ENCODE measurements around the gene MOV10. TPM values are rescaled to one million over a fixed set of nuclear protein-coding genes. Genes with fewer than 3 reads are reported as not detected.

The MOV10 gene
- total RNA-seq, 2 experiments from 2014 or later: 80.6 to 89.3 TPM

GRCh38 chr1:112708489-112708888, 34.0 kb downstream of the MOV10 start:
- H3K9me3 ChIP-seq (ENCODE audit: control insufficient read depth in 1 of 2, insufficient read depth in 1 of 2, low read length in 2 of 2): no peaks in the 10 kb centered on the region
- peaks cover 11% of the 10 kb centered on the region for H3K27me3 Mint-ChIP-seq
- intact Hi-C loops (cut with DNase I, micrococcal nuclease): loop anchor here (2.0 to 5.0 kb wide), 2 partner anchors 206 kb away; no protein-coding TSS in a partner anchor
- POLR2A ChIA-PET: interaction anchor here (0.6 to 3.3 kb wide), 2 partner anchors 33 to 407 kb away, joined by 5 to 13 read pairs; partner anchors contain the start of gene MOV10
- H3K27me3 ChIP-seq (ENCODE audit: control insufficient read depth in 1 of 2, insufficient read depth in 2 of 2, low read length in 2 of 2): no peaks in the 10 kb centered on the region
- ATAC-seq (ENCODE audit: poor library complexity): no peak
- no peak for TF ChIP-seq CTCF (IDR thresholded peaks at IDR 0.05)
- H3K27ac Mint-ChIP-seq: no peak overlapping the region
- H3K9me3 Mint-ChIP-seq: no peaks in the 10 kb centered on the region
- H3K36me3 ChIP-seq (ENCODE audit: insufficient read depth, low read length): no peaks in the 10 kb centered on the region
- H3K4me1 ChIP-seq (ENCODE audit: insufficient read depth, low read length): peaks cover 37% of the 10 kb centered on the region
- H3K4me3 ChIP-seq (ENCODE audit: low read length): no peak overlapping the region
- H3K27ac ChIP-seq (ENCODE audit: low read depth in 1 of 2, low read length in 2 of 2): no peak overlapping the region
- CTCF ChIA-PET: interaction anchor here (1.1 to 2.3 kb wide), 6 partner anchors 10 to 364 kb away, joined by 3 to 13 read pairs (median 4); partner anchors contain the start of gene LRIG2
- no peak for DNase-seq
- no peaks in the 10 kb centered on the region for H3K36me3 Mint-ChIP-seq (ENCODE audit: low read depth)
- peaks cover 38% of the 10 kb centered on the region for H3K4me1 Mint-ChIP-seq (ENCODE audit: low read depth)
- peak overlapping the region; percentile 80 for H3K4me3 Mint-ChIP-seq

GRCh38 chr1:112710159-112710558, 35.7 kb downstream of the MOV10 start:
- CTCF ChIA-PET: interaction anchor here (1.5 kb wide), 1 partner anchor 8 kb away, joined by 5 read pairs; a partner anchor contains a TSS
- ATAC-seq (ENCODE audit: poor library complexity) (no peak), DNase-seq (peak in 1 of 14 experiments; percentile 9)
- no peaks in the 10 kb centered on the region for H3K9me3 Mint-ChIP-seq
- H3K27ac ChIP-seq (ENCODE audit: low read depth in 1 of 2, low read length in 2 of 2): no peak overlapping the region
- TF ChIP-seq CTCF (IDR thresholded peaks at IDR 0.05): no peak
- H3K36me3 ChIP-seq (ENCODE audit: insufficient read depth, low read length): no peaks in the 10 kb centered on the region
- H3K4me3 Mint-ChIP-seq: no peak overlapping the region
- peaks cover 0 to 5% of the 10 kb centered on the region in 2 experiments for H3K9me3 ChIP-seq (ENCODE audit: control insufficient read depth in 1 of 2, insufficient read depth in 1 of 2, low read length in 2 of 2)
- peaks cover 17% of the 10 kb centered on the region for H3K27me3 Mint-ChIP-seq
- H3K36me3 Mint-ChIP-seq (ENCODE audit: low read depth): no peaks in the 10 kb centered on the region
- no peak overlapping the region for H3K27ac Mint-ChIP-seq
- intact Hi-C loops (cut with DNase I, micrococcal nuclease): loop anchor here in 1 of 2 experiments (10.0 kb wide), 1 partner anchor 1105 kb away; the partner anchor contains the start of gene RSBN1
- POLR2A ChIA-PET: no interaction called here
- peaks cover 8 to 10% of the 10 kb centered on the region in 2 experiments for H3K27me3 ChIP-seq (ENCODE audit: control insufficient read depth in 1 of 2, insufficient read depth in 2 of 2, low read length in 2 of 2)
- no peak overlapping the region for H3K4me3 ChIP-seq (ENCODE audit: low read length)
- H3K4me1 Mint-ChIP-seq (ENCODE audit: low read depth): peaks cover 29% of the 10 kb centered on the region
- H3K4me1 ChIP-seq (ENCODE audit: insufficient read depth, low read length): peaks cover 38% of the 10 kb centered on the region

- Histone ChIP-seq H3K9me3 (ENCODE audit: control insufficient read depth in 1 of 2, insufficient read depth in 1 of 2, low read length in 2 of 2) (peaks cover 0 to 5% of the 10 kb centered on the region in 2 experiments), H3K27ac (ENCODE audit: low read depth in 1 of 2, low read length in 2 of 2) (no peak overlapping the region), H3K36me3 (ENCODE audit: insufficient read depth, low read length) (no peaks in the 10 kb centered on the region), H3K4me1 (ENCODE audit: insufficient read depth, low read length) (peaks cover 36% of the 10 kb centered on the region), H3K4me3 (ENCODE audit: low read length) (no peak overlapping the region), H3K27me3 (ENCODE audit: control insufficient read depth in 1 of 2, insufficient read depth in 2 of 2, low read length in 2 of 2) (peaks cover 8 to 10% of the 10 kb centered on the region in 2 experiments)
- POLR2A ChIA-PET: interaction anchor here (0.9 kb wide), 1 partner anchor 8 kb away, joined by 4 read pairs; no protein-coding TSS in a partner anchor
- Mint-ChIP-seq H3K4me1 (ENCODE audit: low read depth) (peaks cover 29% of the 10 kb centered on the region), H3K36me3 (ENCODE audit: low read depth) (no peaks in the 10 kb centered on the region), H3K27me3 (peaks cover 17% of the 10 kb centered on the region), H3K4me3 (no peak overlapping the region), H3K27ac (no peak overlapping the region), H3K9me3 (no peaks in the 10 kb centered on the region)
- intact Hi-C loops (cut with DNase I, micrococcal nuclease): loop anchor here in 1 of 2 experiments (10.0 kb wide), 1 partner anchor 1104 kb away; the partner anchor contains the start of gene RSBN1
- DNase-seq: no peak
- TF ChIP-seq CTCF (IDR thresholded peaks at IDR 0.05): no peak
- ATAC-seq (ENCODE audit: poor library complexity): no peak
- CTCF ChIA-PET: no interaction called here
Observed at GRCh38 chr1:112710586-112710985, 36.1 kb downstream of the MOV10 start.
